Neural cell (in vitro differentiated cells): Measurements from ENCODE around the gene TMEM40.

Experiments
- EZH2 ChIP-seq: fragments of 200-600, 300-800 bp; shearing (Covaris generic), sonication (generic); IDR thresholded peaks from 2 replicates; pipeline ENCODE4 v1.6.1; 2014; ENCODE audit warnings: antibody characterized with exemption, low read length, borderline replicate concordance, mild to moderate bottlenecking; ENCODE audit not compliant: insufficient read depth, poor library complexity, severe bottlenecking
- MXI1 ChIP-seq: fragments of 450-650 bp; conservative IDR thresholded peaks from 2 replicates; pipeline ENCODE4 v1.6.1; 2014; ENCODE audit warnings: antibody characterized with exemption, mild to moderate bottlenecking; ENCODE audit not compliant: poor library complexity, severe bottlenecking
- POLR2AphosphoS5 ChIP-seq: IDR thresholded peaks from 2 replicates; pipeline ENCODE4 v1.6.1; 2012
- TAF1 ChIP-seq: IDR thresholded peaks from 2 replicates; pipeline ENCODE4 v1.6.1; 2012; ENCODE audit warnings: low read depth
- TF ChIP-seq, protein P1 (sequence below): fragments of 450-650 bp; IDR thresholded peaks from 2 replicates; pipeline ENCODE4 v1.5.1; 2014; ENCODE audit warnings: antibody characterized with exemption, mild to moderate bottlenecking, moderate library complexity; ENCODE audit not compliant: poor library complexity, severe bottlenecking

DNA sequence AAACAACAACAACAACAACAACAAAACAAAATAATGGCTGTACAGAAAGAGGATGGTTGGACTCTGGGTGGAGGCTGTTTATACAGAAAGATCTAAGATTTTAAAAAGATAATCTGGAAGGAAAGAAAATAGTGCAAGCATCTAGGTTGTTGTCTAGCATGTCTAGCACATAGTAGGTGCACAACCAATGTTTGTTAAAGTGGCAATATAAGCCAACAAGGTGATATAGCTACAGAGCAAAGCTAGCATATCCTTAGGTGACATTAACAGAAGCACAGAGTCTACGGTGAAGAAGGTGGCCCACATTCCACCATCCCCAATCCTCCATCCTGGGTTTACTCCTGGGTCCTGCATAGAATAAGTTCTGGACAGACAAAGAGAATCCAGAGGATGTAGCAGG lies 4.7 kb downstream of the TMEM40 start:
- TF ChIP-seq, protein P1, sequence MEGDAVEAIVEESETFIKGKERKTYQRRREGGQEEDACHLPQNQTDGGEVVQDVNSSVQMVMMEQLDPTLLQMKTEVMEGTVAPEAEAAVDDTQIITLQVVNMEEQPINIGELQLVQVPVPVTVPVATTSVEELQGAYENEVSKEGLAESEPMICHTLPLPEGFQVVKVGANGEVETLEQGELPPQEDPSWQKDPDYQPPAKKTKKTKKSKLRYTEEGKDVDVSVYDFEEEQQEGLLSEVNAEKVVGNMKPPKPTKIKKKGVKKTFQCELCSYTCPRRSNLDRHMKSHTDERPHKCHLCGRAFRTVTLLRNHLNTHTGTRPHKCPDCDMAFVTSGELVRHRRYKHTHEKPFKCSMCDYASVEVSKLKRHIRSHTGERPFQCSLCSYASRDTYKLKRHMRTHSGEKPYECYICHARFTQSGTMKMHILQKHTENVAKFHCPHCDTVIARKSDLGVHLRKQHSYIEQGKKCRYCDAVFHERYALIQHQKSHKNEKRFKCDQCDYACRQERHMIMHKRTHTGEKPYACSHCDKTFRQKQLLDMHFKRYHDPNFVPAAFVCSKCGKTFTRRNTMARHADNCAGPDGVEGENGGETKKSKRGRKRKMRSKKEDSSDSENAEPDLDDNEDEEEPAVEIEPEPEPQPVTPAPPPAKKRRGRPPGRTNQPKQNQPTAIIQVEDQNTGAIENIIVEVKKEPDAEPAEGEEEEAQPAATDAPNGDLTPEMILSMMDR = no peak
- no peak for TF ChIP-seq TAF1
- TF ChIP-seq POLR2AphosphoS5 = no peak
- no peak for TF ChIP-seq MXI1
- no peak for TF ChIP-seq EZH2
